GM12875 (cell line): Measurements from ENCODE around the gene DBET.
"Not testable (repeated sequence)": the region's sequence is repeated elsewhere in the genome, so short reads cannot be mapped to it uniquely, and the experiment has no call there.

ENCODE experiments used
- H3K4me3 ChIP-seq: one replicate; pipeline ENCODE4 v1.5.1; 2011; ENCODE audit warnings: low read depth, low read length, control low read depth
- TF ChIP-seq, protein P1 (sequence below): IDR thresholded peaks from 2 replicates; pipeline ENCODE4 v1.5.1; 2011; ENCODE audit warnings: low read depth, mild to moderate bottlenecking, control low read depth, inconsistent platforms, low read length, moderate library complexity, borderline replicate concordance; ENCODE audit not compliant: insufficient read depth

The DBET gene

DNA sequence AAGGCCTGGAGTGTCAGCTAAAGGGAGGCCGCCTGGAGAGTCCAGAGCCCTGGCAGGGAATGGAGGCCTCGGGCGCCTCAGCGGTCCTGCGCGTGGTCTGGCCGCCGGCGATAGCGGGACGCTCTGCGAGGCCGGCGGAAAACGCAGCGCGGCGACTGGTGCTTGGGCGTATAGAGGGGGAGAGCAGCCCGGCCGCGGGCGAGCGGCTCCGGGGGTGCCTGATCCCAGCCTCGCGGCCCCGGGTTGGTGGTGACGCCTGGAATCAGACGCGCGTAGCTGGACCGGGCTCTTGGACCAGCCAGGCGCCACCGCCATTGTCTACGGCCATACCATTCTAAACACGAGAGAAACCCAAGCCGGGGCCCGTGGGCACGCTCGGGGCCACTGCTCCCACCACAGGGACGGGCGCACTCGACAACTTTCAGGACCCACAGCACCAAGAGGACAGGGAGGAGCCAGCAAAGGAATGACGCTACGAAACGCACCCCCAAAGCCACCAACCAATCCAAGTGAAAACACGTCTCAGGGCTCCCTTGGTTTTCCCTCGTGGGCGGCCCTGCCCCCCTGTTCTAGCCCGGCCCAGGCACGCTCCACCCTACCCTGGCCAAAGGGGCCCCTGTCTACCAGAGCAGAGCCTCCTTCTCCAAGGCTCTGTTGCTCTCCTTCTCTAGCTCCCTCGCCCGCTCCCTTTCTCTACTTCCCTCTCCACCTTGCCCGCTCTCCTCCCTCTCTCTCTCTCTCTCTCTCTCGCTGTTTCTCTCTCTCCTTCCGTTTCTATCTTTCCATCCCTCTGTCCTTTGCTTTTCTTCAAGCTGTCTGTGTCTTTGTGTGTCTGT, 45.1 kb upstream of the DBET start:
- no peak overlapping the region for H3K4me3 ChIP-seq

GRCh38 chr4:190019859-190020463, 44.3 kb upstream of the DBET start:
- H3K4me3 ChIP-seq: not testable (repeated sequence)

More for the DNA sequence above, 45.1 kb upstream of the DBET start:
- TF ChIP-seq, protein P1, sequence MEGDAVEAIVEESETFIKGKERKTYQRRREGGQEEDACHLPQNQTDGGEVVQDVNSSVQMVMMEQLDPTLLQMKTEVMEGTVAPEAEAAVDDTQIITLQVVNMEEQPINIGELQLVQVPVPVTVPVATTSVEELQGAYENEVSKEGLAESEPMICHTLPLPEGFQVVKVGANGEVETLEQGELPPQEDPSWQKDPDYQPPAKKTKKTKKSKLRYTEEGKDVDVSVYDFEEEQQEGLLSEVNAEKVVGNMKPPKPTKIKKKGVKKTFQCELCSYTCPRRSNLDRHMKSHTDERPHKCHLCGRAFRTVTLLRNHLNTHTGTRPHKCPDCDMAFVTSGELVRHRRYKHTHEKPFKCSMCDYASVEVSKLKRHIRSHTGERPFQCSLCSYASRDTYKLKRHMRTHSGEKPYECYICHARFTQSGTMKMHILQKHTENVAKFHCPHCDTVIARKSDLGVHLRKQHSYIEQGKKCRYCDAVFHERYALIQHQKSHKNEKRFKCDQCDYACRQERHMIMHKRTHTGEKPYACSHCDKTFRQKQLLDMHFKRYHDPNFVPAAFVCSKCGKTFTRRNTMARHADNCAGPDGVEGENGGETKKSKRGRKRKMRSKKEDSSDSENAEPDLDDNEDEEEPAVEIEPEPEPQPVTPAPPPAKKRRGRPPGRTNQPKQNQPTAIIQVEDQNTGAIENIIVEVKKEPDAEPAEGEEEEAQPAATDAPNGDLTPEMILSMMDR: no peak

- no peak overlapping the region for H3K4me3 ChIP-seq
These were observed 43.2 kb upstream of the DBET start for GRCh38 chr4:190020790-190021717.

DNA sequence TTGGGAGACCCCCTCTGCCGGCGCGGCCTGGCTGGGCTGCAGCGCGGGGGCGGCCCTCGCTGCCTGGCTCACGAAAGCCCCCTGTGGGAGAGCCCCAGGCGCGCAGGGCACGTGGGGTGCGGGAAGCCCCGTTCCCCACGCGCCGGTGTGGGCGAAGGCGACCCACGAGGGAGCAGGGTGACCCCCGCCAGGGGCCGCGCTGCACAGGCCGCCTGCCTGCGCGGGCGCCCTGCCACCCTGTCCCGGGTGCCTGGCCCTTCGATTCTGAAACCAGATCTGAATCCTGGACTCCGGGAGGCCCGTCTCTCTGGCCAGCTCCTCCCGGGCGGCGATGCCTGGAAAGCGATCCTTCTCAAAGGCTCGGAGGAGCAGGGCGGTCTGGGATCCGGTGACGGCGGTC, 42.3 kb upstream of the DBET start:
- not testable (repeated sequence) for H3K4me3 ChIP-seq

More at GRCh38 chr4:190020790-190021717, 43.2 kb upstream of the DBET start:
- TF ChIP-seq, protein P1: no peak

DNA sequence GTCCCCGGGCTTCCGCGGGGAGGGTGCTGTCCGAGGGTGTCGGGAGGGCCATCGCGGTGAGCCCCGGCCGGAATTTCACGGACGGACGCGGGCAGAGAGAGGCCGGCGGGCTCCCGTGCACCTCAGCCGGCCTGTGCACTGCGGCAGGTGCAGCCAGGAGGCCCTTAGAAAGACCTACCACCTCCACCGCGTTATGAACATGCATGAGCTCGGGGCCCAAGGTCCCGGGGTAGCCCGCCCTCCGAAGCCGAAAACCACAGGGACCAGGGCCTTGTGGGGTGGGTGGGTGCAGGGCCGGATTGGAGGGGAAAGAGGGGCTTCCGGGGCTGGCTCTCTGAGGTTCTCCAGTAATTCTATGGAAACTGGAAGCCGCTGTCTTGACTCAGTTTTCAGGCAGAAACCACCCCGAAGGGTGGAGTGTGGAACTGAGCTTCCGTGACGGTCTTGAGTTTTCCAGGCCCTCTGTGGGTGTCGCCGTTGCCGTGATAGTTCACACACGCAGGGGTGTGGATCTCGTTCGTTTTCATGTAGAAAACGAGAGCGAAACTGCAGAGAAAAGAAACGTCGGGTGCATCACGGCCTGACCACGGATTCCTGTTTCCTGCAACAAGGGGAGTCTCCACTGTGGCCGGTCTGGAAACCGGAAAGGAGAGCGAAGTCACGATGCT, 41.6 kb upstream of the DBET start:
- not testable (repeated sequence) for H3K4me3 ChIP-seq

GRCh38 chr4:190027156-190027555, 37.1 kb upstream of the DBET start, which contains the start of gene FRG2:
Gene FRG2 (minus strand): TSS chr4:190027256. CDS start chr4:190027204, 52 bp downstream.
- not testable (repeated sequence) for H3K4me3 ChIP-seq

- not testable (repeated sequence) for H3K4me3 ChIP-seq
These were observed 33.0 kb upstream of the DBET start for GRCh38 chr4:190031264-190031663.

DNA sequence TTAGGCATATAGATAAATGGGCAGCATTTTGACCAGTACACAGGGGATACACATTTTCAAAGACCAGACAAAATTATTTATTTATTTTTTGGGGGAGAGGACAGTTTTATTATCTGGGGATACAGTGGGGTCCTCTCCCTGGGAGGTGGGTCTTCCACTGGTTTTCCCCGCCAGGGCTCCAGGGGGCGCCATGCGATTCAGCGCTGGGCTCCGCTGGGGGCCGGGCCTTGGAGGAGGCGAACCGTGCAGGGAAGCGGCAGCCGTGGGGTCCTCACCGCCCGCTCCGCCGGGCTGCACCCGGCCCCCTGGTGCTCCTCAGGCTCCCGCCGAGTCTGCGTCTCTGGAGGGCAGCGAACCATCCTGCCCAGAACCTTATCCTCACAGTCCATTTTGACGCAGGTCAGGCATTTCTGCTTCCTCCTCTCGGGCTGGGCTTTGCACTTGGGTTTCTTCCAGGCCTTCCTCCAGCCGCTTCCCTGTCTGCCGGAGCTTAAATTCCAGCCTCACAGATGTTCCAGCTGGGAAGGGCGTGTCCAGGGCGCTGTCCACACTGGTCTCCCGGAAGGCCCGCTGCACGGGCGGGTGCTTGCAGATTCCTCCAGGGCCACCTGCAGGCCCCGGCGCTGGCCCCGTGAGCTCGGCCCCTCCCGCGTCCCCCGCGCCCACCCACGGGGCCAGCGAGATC, 26.5 kb upstream of the DBET start:
- not testable (repeated sequence) for H3K4me3 ChIP-seq

DNA sequence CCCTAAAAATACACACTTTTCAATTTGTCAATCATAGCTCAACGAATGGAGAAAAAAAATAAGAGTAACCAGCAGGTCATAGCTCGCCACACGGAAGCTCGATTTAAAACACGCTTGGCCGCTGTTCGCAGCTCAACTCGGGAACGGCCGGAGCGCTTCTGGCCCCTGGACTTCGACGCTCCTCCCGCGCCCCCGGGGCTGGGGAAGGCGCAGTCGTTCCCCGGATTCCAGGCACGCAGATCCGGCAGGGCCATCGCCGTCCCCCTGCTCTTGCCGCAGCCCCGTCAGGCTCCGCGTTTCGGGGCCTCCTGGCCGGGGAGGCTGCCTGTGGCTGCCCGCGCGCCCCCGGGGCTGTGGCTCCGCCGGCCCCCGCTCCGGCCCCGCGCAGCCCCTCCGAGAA, 23.4 kb upstream of the DBET start:
- not testable (repeated sequence) for H3K4me3 ChIP-seq

DNA sequence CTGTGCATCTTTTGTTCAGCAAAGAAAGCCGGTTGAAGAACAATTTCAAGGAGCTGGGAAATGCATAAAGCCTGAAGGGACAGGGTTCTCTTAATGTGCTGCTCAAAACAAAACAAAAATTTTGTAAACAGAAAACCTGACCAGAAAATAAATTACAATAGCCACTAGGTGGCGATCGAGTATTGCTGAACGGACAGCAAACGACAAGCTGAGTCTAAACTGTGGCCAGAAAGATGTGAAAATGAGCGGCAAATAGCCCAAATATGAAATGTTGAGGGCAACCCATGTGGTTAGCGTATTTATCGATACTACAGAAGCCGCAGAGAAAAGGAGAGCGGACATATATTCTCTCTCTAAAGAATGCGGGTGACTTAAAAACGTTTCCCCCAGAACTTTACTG, 16.7 kb upstream of the DBET start:
- not testable (repeated sequence) for H3K4me3 ChIP-seq

GRCh38 chr4:190049378-190050239, 14.7 kb upstream of the DBET start:
- not testable (repeated sequence) for H3K4me3 ChIP-seq

- H3K4me3 ChIP-seq: not testable (repeated sequence)
These were observed 5.3 kb upstream of the DBET start for GRCh38 chr4:190058997-190059396.

DNA sequence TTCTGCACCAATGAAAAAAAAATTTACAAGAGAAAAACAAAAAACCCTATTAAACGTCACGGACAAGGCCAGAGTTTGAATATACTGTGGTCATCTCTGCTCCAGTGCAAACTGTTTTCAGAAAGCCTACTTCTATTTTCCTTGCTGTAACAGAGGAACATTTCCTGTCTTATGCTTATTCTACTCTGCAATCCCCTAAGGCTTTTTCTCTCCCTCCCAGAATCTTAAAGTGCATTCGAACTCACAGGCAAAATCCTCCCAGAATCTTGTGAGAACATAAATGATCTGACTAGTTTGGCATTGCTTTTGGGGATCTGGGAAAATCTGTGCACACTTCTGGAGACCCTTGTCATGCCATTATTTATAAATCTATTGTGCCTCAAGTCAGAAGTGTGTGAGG, 503 bp downstream of the DBET start:
- H3K4me3 ChIP-seq: not testable (repeated sequence)

DNA sequence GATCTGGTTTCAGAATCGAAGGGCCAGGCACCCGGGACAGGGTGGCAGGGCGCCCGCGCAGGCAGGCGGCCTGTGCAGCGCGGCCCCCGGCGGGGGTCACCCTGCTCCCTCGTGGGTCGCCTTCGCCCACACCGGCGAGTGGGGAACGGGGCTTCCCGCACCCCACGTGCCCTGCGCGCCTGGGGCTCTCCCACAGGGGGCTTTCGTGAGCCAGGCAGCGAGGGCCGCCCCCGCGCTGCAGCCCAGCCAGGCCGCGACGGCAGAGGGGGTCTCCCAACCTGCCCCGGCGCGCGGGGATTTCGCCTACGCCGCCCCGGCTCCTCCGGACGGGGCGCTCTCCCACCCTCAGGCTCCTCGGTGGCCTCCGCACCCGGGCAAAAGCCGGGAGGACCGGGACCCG, 4.0 kb downstream of the DBET start:
- H3K4me3 ChIP-seq: not testable (repeated sequence)

- H3K4me3 ChIP-seq: not testable (repeated sequence)
These were observed 28.8 kb downstream of the DBET start for GRCh38 chr4:190093052-190093451.

GRCh38 chr4:190094031-190094430, 29.7 kb downstream of the DBET start:
- H3K4me3 ChIP-seq: not testable (repeated sequence)
